K562 (cell line): ENCODE results near the gene SOWAHB. TPM values are rescaled to one million over a fixed set of nuclear protein-coding genes. Genes with fewer than 3 reads are reported as not detected.

Experiments
- BRD9 ChIP-seq: fragments of 450-650 bp; IDR thresholded peaks from 2 replicates; pipeline ENCODE4 v1.6.1; 2018; ENCODE audit warnings: low read depth; ENCODE audit not compliant: partially characterized antibody
- CEBPG ChIP-seq, 3 experiments: fragments of 200-800 bp in 1 of 3; sonication (Bioruptor generic) in 1 of 3; sonication (generic) in 1 of 3; formaldehyde crosslinking in 1 of 3; IDR thresholded peaks in 2 of 3; conservative IDR thresholded peaks in 1 of 3; 2 replicates each; pipeline versions ENCODE4 v1.6.1 to v1.8.0; 2016 to 2022; ENCODE audit warnings: missing compliant biosample characterization in 2 of 3, missing genetic modification characterization in 2 of 3, mild to moderate bottlenecking in 1 of 3, missing genetic modification reagents in 1 of 3
- CREB5 ChIP-seq: fragments of 250-450 bp; sonication (Bioruptor Pico); IDR thresholded peaks from 2 replicates; pipeline ENCODE4 v1.5.0; 2020; ENCODE audit warnings: mild to moderate bottlenecking
- ESRRA ChIP-seq: fragments of 450-650 bp; IDR thresholded peaks from 2 replicates; pipeline ENCODE4 v1.6.1; 2014; ENCODE audit warnings: low read depth, mild to moderate bottlenecking, moderate library complexity, borderline replicate concordance
- FOS ChIP-seq: IDR thresholded peaks from 3 replicates; pipeline ENCODE4 v1.6.1; 2011; ENCODE audit not compliant: insufficient read length; ENCODE audit errors: extremely low read depth
- HDAC3 ChIP-seq: fragments of 450-650 bp; IDR thresholded peaks from 2 replicates; pipeline ENCODE4 v1.6.1; 2018; ENCODE audit warnings: borderline replicate concordance, mild to moderate bottlenecking, moderate library complexity; ENCODE audit not compliant: partially characterized antibody
- HIVEP1 ChIP-seq: fragments of 250-450 bp; sonication (Bioruptor Pico); IDR thresholded peaks from 2 replicates; pipeline ENCODE4 v1.4.0; 2020; ENCODE audit warnings: mild to moderate bottlenecking
- HNRNPK ChIP-seq: fragments of 200-400 bp; formaldehyde crosslinking; IDR thresholded peaks from one replicate; pipeline ENCODE4 v1.6.1; 2018; ENCODE audit warnings: mild to moderate bottlenecking, low read depth, low read length; ENCODE audit not compliant: poor library complexity, severe bottlenecking
- KAT8 ChIP-seq: fragments of 450-650 bp; IDR thresholded peaks from 2 replicates; pipeline ENCODE4 v1.6.1; 2016; ENCODE audit warnings: low read depth, mild to moderate bottlenecking
- KDM2B ChIP-seq: fragments of 250-450 bp; sonication (Bioruptor Pico); IDR thresholded peaks from 2 replicates; pipeline ENCODE4 v1.8.0; 2021; ENCODE audit warnings: mild to moderate bottlenecking, moderate library complexity
- MBD2 ChIP-seq: sonication (generic); IDR thresholded peaks from 2 replicates; pipeline ENCODE4 v1.6.1; 2016; ENCODE audit warnings: low read depth, borderline replicate concordance
- SMAD4 ChIP-seq: fragments of 250-450 bp; sonication (Bioruptor Pico); conservative IDR thresholded peaks from 2 replicates; pipeline ENCODE4 v1.8.0; 2021; ENCODE audit warnings: inconsistent platforms, mild to moderate bottlenecking, moderate library complexity
- TAF7 ChIP-seq: fragments of 450-650 bp; IDR thresholded peaks from 2 replicates; pipeline ENCODE4 v1.6.1; 2016; ENCODE audit warnings: missing genetic modification characterization, missing compliant biosample characterization
- ZFP30 ChIP-seq: fragments of 250-450 bp; sonication (Bioruptor Pico); IDR thresholded peaks from 2 replicates; pipeline ENCODE4 v1.8.0; 2022; ENCODE audit warnings: moderate library complexity, mild to moderate bottlenecking, inconsistent platforms, borderline replicate concordance
- ZNF253 ChIP-seq: fragments of 250-450 bp; sonication (Bioruptor Pico); conservative IDR thresholded peaks from 2 replicates; pipeline ENCODE4 v1.6.1; 2021; ENCODE audit warnings: mild to moderate bottlenecking
- ZNF395 ChIP-seq: fragments of 200-800 bp; sonication (Bioruptor generic); IDR thresholded peaks from 2 replicates; pipeline ENCODE4 v1.6.1; 2017; ENCODE audit warnings: missing genetic modification characterization, missing compliant biosample characterization
- ZSCAN29 ChIP-seq: fragments of 450-650 bp; IDR thresholded peaks from 2 replicates; pipeline ENCODE4 v1.6.1; 2017
- polyA plus RNA-seq, 8 experiments: library from polyadenylated mRNA; depleted of rRNA in 4 of 8; stranded (reverse) in 5 of 8; unstranded in 3 of 8; fragments of >200 nt; fragmentation: Nextera tagmentation in 2 of 8; fragmentation: Illumina TruSeq in 1 of 8; extraction: Ambion mirVana in 2 of 8; extraction: Trizol in 1 of 8; gene quantifications; 2 replicates each; pipeline versions ENCODE4 v1.2.1 to v1.2.3, GENCODE V29; 2011 to 2014; ENCODE audit warnings: inconsistent platforms in 1 of 8, missing spikeins in 1 of 8
- total RNA-seq, 7 experiments: library from RNA; depleted of rRNA in 6 of 7; stranded (reverse); fragments of >200 nt in 6 of 7; fragmentation: Illumina TruSeq in 2 of 7; extraction: Trizol in 2 of 7; gene quantifications; 2 replicates each; pipeline versions ENCODE4 v1.2.1 to v1.2.3, GENCODE V29; 2011 to 2021; ENCODE audit warnings: low replicate concordance in 1 of 7

Gene SOWAHB
- total and polyA plus RNA-seq, 9 of the 15 experiments (the other 6 are each of a cell fraction or from before 2014, with no cell fraction given): not detected

GRCh38 chr4:76947369-76947768, 49.4 kb upstream of the SOWAHB start (continued):
- TF ChIP-seq TAF7: no peak
- TF ChIP-seq HDAC3: no peak
- TF ChIP-seq MBD2: no peak
- TF ChIP-seq ZNF253: no peak
- no peak for TF ChIP-seq ZSCAN29
- TF ChIP-seq CEBPG (CRISPR knock-in tag; IDR thresholded peaks at IDR 0.05): no peak
- TF ChIP-seq CEBPG (tag; conservative IDR thresholded peaks at IDR 0.05 in 1 of 2, IDR thresholded peaks at IDR 0.05 in 1 of 2): no peak
- no peak for TF ChIP-seq HNRNPK
- TF ChIP-seq KDM2B (CRISPR knock-in tag): no peak
- no peak for TF ChIP-seq ESRRA
- TF ChIP-seq ZFP30: no peak
- TF ChIP-seq SMAD4 (CRISPR knock-in tag): 0 out of 2 replicates have a peak, but pooled peaks have one; percentile 21
- TF ChIP-seq CREB5 (CRISPR knock-in tag): no peak
- TF ChIP-seq FOS: no peak
- no peak for TF ChIP-seq ZNF395
- TF ChIP-seq BRD9: no peak
- no peak for TF ChIP-seq KAT8
- TF ChIP-seq HIVEP1 (CRISPR knock-in tag): no peak
